Islet precursor cell (in vitro differentiated cells): ENCODE data around the gene TMEM176B.
"Not testable (repeated sequence)": the region's sequence is repeated elsewhere in the genome, so short reads cannot be mapped to it uniquely, and the experiment has no call there.

Source experiments
- DNase-seq: peaks from one replicate; pipeline ENCODE4 v3.0.0-alpha.2; 2018

The TMEM176B gene

GRCh38 chr7:150788474-150789269, 11.5 kb downstream of the TMEM176B start:
- no peak for DNase-seq

- no peak for DNase-seq
Measured at GRCh38 chr7:150787321-150788281, 12.6 kb downstream of the TMEM176B start.

GRCh38 chr7:150784954-150785353, 15.2 kb downstream of the TMEM176B start:
- DNase-seq, result no peak

- no peak for DNase-seq
Measured at GRCh38 chr7:150784120-150784736, 15.9 kb downstream of the TMEM176B start.

- DNase-seq, result no peak
Measured at GRCh38 chr7:150781961-150782360, 18.2 kb downstream of the TMEM176B start.

- DNase-seq, result no peak
Measured at GRCh38 chr7:150781103-150781502, 19.1 kb downstream of the TMEM176B start.

- DNase-seq, result no peak
Measured at GRCh38 chr7:150780292-150780691, 19.9 kb downstream of the TMEM176B start.

- DNase-seq, result peak; percentile 85
Measured at GRCh38 chr7:150778738-150779301, 21.3 kb downstream of the TMEM176B start.

- no peak for DNase-seq
Measured at GRCh38 chr7:150778014-150778737, 22.0 kb downstream of the TMEM176B start.

- not testable (repeated sequence) for DNase-seq
Measured at GRCh38 chr7:150774131-150774530, 26.0 kb downstream of the TMEM176B start.

GRCh38 chr7:150769768-150770167, 30.4 kb downstream of the TMEM176B start:
- no peak for DNase-seq

GRCh38 chr7:150766334-150766709, 33.8 kb downstream of the TMEM176B start:
- DNase-seq, result no peak

- no peak for DNase-seq
Measured at GRCh38 chr7:150759479-150759878, 40.7 kb downstream of the TMEM176B start.

- no peak for DNase-seq
Measured at GRCh38 chr7:150756858-150757257, 43.3 kb downstream of the TMEM176B start.

GRCh38 chr7:150756166-150756565, 44.0 kb downstream of the TMEM176B start:
- DNase-seq, result no peak

GRCh38 chr7:150755473-150756099, 44.6 kb downstream of the TMEM176B start:
- DNase-seq, result no peak

GRCh38 chr7:150754951-150755350, 45.2 kb downstream of the TMEM176B start:
- DNase-seq, result no peak

- DNase-seq, result no peak
Measured at GRCh38 chr7:150753826-150754603, 46.1 kb downstream of the TMEM176B start.

GRCh38 chr7:150753239-150753638, 46.9 kb downstream of the TMEM176B start:
- no peak for DNase-seq

GRCh38 chr7:150751702-150752101, 48.5 kb downstream of the TMEM176B start:
- DNase-seq, result no peak

- DNase-seq, result no peak
Measured at GRCh38 chr7:150748376-150748775, 51.8 kb downstream of the TMEM176B start.
